A549 (cell line): ENCODE data around the gene NTRK3. TPM values are rescaled to one million over a fixed set of nuclear protein-coding genes. Genes with fewer than 3 reads are reported as not detected.

Experiments used
- ATAC-seq, 2 experiments: fragments of 200-7000 bp in 1 of 2; fragments of >200 bp in 1 of 2; cut with Nextera tagmentation in 1 of 2; cut with Tn5 transposase in 1 of 2; 3 replicates each; pipeline versions ENCODE4 v1.8.0 to v1.9.1; 2018 to 2020; ENCODE audit warnings: mild to moderate bottlenecking in 1 of 2, moderate library complexity in 1 of 2
- CTCF ChIA-PET: fragments of 300-600 bp; sonication (Branson Sonifier 250); formaldehyde crosslinking; extraction: SDS; loops from one replicate; lab custom pipeline; 2021; ENCODE audit warnings: antibody characterized with exemption, inconsistent platforms; lab: Yijun Ruan, JAX
- POLR2A ChIA-PET: fragments of 350-600 bp; formaldehyde crosslinking; extraction: SDS; loops from one replicate; lab custom pipeline; 2021; ENCODE audit warnings: antibody characterized with exemption, inconsistent platforms; lab: Yijun Ruan, JAX
- DNase-seq, 2 experiments: peaks; one replicate each; pipeline versions ENCODE4 v3.0.0 to v3.0.0-alpha.2; 2011 to 2016; ENCODE audit warnings: low read depth in 1 of 2, low spot score in 1 of 2
- FAIRE-seq: peaks from 2 replicates; lab custom pipeline; 2011; peaks lifted over from hg19 to GRCh38; lab: Jason Lieb, UNC
- H3K27ac ChIP-seq, 2 experiments: fragments of >200 bp; sonication (Bioruptor Twin); formaldehyde crosslinking; 3 replicates each; pipeline ENCODE4 v1.5.1; 2016 to 2017
- H3K4me1 ChIP-seq: fragments of >200 bp; sonication (Bioruptor Twin); formaldehyde crosslinking; 3 replicates; pipeline ENCODE4 v1.6.1; 2016
- H3K4me2 ChIP-seq: fragments of >200 bp; sonication (Bioruptor Twin); formaldehyde crosslinking; 3 replicates; pipeline ENCODE4 v1.6.1; 2016
- H3K4me3 ChIP-seq: fragments of >200 bp; sonication (Bioruptor Twin); formaldehyde crosslinking; 3 replicates; pipeline ENCODE4 v1.5.1; 2016
- H3K9me3 ChIP-seq: fragments of >200 bp; sonication (Bioruptor Twin); formaldehyde crosslinking; 3 replicates; pipeline ENCODE4 v1.6.1; 2016
- CBX8 ChIP-seq: fragments of 200-600 bp; sonication (generic); IDR thresholded peaks from 2 replicates; pipeline ENCODE4 v1.6.1; 2016
- CHD2 ChIP-seq: fragments of 150-350 bp; IDR thresholded peaks from 2 replicates; pipeline ENCODE4 v1.6.1; 2014; ENCODE audit warnings: low read length; ENCODE audit not compliant: partially characterized antibody
- EHMT2 ChIP-seq: fragments of 200-600 bp; sonication (generic); IDR thresholded peaks from 2 replicates; pipeline ENCODE4 v1.6.1; 2016; ENCODE audit warnings: antibody characterized with exemption, low read depth, mild to moderate bottlenecking, moderate library complexity
- EP300 ChIP-seq, 2 experiments: fragments of >200 bp; sonication (Bioruptor Twin); formaldehyde crosslinking; IDR thresholded peaks; 2 replicates in 1 of 2; 3 replicates in 1 of 2; pipeline ENCODE4 v1.6.1; 2016 to 2017
- ESRRA ChIP-seq: fragments of 150-350 bp; IDR thresholded peaks from 2 replicates; pipeline ENCODE4 v1.6.1; 2014; ENCODE audit warnings: mild to moderate bottlenecking, low read length, borderline replicate concordance
- FOSL2 ChIP-seq, 2 experiments: fragments of 450-650 bp in 1 of 2; fragments of >200 bp in 1 of 2; sonication (Bioruptor Twin) in 1 of 2; formaldehyde crosslinking; IDR thresholded peaks; 2 replicates each; pipeline versions ENCODE4 v1.5.0 to v1.6.1; 2016 to 2020; ENCODE audit warnings: mild to moderate bottlenecking in 1 of 2, moderate library complexity in 1 of 2
- FOXS1 ChIP-seq: fragments of 250-450 bp; sonication (Bioruptor Pico); IDR thresholded peaks from 2 replicates; pipeline ENCODE4 v1.5.0; 2020; ENCODE audit warnings: mild to moderate bottlenecking, moderate library complexity
- HDAC2 ChIP-seq: fragments of 200-600 bp; sonication (generic); IDR thresholded peaks from 2 replicates; pipeline ENCODE4 v1.6.1; 2016
- HES2 ChIP-seq: fragments of >200 bp; sonication (Bioruptor Twin); formaldehyde crosslinking; IDR thresholded peaks from 2 replicates; pipeline ENCODE4 v1.6.1; 2016
- HEYL ChIP-seq: fragments of 250-450 bp; sonication (Bioruptor Pico); IDR thresholded peaks from 2 replicates; pipeline ENCODE4 v1.8.0; 2021; ENCODE audit warnings: mild to moderate bottlenecking, moderate library complexity
- HOXB13 ChIP-seq: fragments of 250-450 bp; sonication (Bioruptor Pico); IDR thresholded peaks from 2 replicates; pipeline ENCODE4 v1.5.0; 2020; ENCODE audit warnings: low read depth, mild to moderate bottlenecking, moderate library complexity
- HOXB5 ChIP-seq: fragments of 250-450 bp; sonication (Bioruptor Pico); IDR thresholded peaks from 2 replicates; pipeline ENCODE4 v1.5.0; 2020; ENCODE audit warnings: mild to moderate bottlenecking, moderate library complexity
- KDM5A ChIP-seq: fragments of 200-600 bp; sonication (generic); IDR thresholded peaks from 2 replicates; pipeline ENCODE4 v1.6.1; 2016; ENCODE audit warnings: antibody characterized with exemption, mild to moderate bottlenecking
- MAX ChIP-seq: IDR thresholded peaks from 2 replicates; pipeline ENCODE4 v1.6.1; 2012
- MAZ ChIP-seq: fragments of 150-350 bp; IDR thresholded peaks from 2 replicates; pipeline ENCODE4 v1.6.1; 2014; ENCODE audit warnings: antibody characterized with exemption, low read depth, low read length, borderline replicate concordance
- MYC ChIP-seq: IDR thresholded peaks from 2 replicates; pipeline ENCODE4 v1.6.1; 2012; ENCODE audit warnings: mild to moderate bottlenecking, inconsistent platforms, low read length, improper control_type of control experiment, borderline replicate concordance
- NFE2L2 ChIP-seq: fragments of 150-350 bp; conservative IDR thresholded peaks from 2 replicates; pipeline ENCODE4 v1.6.1; 2014; ENCODE audit warnings: low read length
- NR3C1 ChIP-seq: fragments of >200 bp; sonication (Bioruptor Twin); formaldehyde crosslinking; IDR thresholded peaks from 3 replicates; pipeline ENCODE4 v1.6.1; 2017
- PBX3 ChIP-seq: IDR thresholded peaks from 2 replicates; pipeline ENCODE4 v1.6.1; 2012
- PHF8 ChIP-seq: fragments of 200-600 bp; sonication (generic); IDR thresholded peaks from 2 replicates; pipeline ENCODE4 v1.6.1; 2016; ENCODE audit warnings: low read depth, mild to moderate bottlenecking, antibody characterized with exemption, moderate library complexity, borderline replicate concordance
- POLR2A ChIP-seq: IDR thresholded peaks from 2 replicates; pipeline ENCODE4 v1.6.1; 2012; ENCODE audit warnings: mild to moderate bottlenecking, low read length
- RAD21 ChIP-seq, 2 experiments: fragments of >200 bp in 1 of 2; sonication (Bioruptor Twin) in 1 of 2; formaldehyde crosslinking in 1 of 2; IDR thresholded peaks in 1 of 2; conservative IDR thresholded peaks in 1 of 2; 2 replicates in 1 of 2; 3 replicates in 1 of 2; pipeline ENCODE4 v1.6.1; 2012 to 2018; ENCODE audit warnings: inconsistent platforms in 1 of 2
- RARB ChIP-seq: fragments of 250-450 bp; sonication (Bioruptor Pico); IDR thresholded peaks from 2 replicates; pipeline ENCODE4 v1.8.0; 2021; ENCODE audit warnings: mild to moderate bottlenecking, moderate library complexity
- SMC3 ChIP-seq: fragments of >200 bp; sonication (Bioruptor Twin); formaldehyde crosslinking; IDR thresholded peaks from 3 replicates; pipeline ENCODE4 v1.6.1; 2018; ENCODE audit warnings: inconsistent platforms
- TFCP2L1 ChIP-seq: fragments of 250-450 bp; sonication (Bioruptor Pico); IDR thresholded peaks from 2 replicates; pipeline ENCODE4 v1.5.0; 2021; ENCODE audit warnings: mild to moderate bottlenecking
- ZSCAN20 ChIP-seq: fragments of 250-450 bp; sonication (Bioruptor Pico); IDR thresholded peaks from 2 replicates; pipeline ENCODE4 v1.8.0; 2022; ENCODE audit warnings: mild to moderate bottlenecking, moderate library complexity
- WGBS: methylation state at CpG from one replicate; pipeline ENCODE4 v1.1.6; 2017; ENCODE audit errors: missing lambda C conversion rate; 5-methylcytosine and 5-hydroxymethylcytosine counted together
- polyA plus RNA-seq, 4 experiments: library from polyadenylated mRNA; depleted of rRNA in 3 of 4; stranded (reverse); fragments of >200 nt; fragmentation: RNase III in 1 of 4; extraction: RNeasy Plus Mini Kit Qiagen cat#74134 plus additional on column Dnase treatment in 1 of 4; gene quantifications; 2 replicates in 3 of 4; 3 replicates in 1 of 4; pipeline ENCODE4 v1.2.3, GENCODE V29; 2011 to 2017
- TF ChIP-seq, protein P1 (sequence below): fragments of 250-450 bp; sonication (Bioruptor Pico); IDR thresholded peaks from 2 replicates; pipeline ENCODE4 v1.5.0; 2021; ENCODE audit warnings: mild to moderate bottlenecking, moderate library complexity, borderline replicate concordance
- TF ChIP-seq, protein P2 (sequence below): fragments of 450-650 bp; IDR thresholded peaks from 2 replicates; pipeline ENCODE4 v1.6.1; 2014; ENCODE audit warnings: antibody characterized with exemption

NTRK3 gene
- polyA plus RNA-seq, 2 of the 4 experiments (the other 2 are of a cell fraction) = 55.0 to 55.2 TPM

DNA sequence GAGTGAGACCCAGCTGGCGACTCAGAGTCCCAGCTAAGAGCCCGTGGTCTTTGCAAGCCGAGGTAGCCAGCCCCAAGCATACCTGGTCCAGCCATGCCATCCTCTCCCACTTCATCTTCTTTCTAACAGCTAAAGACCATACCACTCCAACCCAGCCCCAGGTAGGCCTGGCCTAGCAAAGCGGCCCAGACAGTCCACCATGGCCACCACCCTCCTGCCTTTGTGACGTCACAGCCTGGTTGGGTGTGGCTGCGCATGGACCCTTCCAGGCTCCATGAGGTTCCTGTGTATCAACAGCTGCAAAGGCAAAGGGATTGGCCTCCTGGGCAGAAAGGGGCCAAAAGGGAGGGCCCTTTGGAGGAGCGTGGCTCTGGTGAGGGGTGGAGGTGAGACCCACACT is 4.1 kb downstream of the NTRK3 start:
- no peaks in the 10 kb centered on the region for H3K9me3 ChIP-seq
- TF ChIP-seq HOXB5 (no peak), NFE2L2 (no peak), TFCP2L1 (CRISPR knock-in tag) (no peak), POLR2A (no peak), PHF8 (no peak), FOXS1 (CRISPR knock-in tag) (no peak), NR3C1 (no peak), HEYL (CRISPR knock-in tag) (no peak), RARB (CRISPR knock-in tag) (no peak), MAX (no peak), EHMT2 (no peak), CHD2 (no peak), RAD21 (conservative IDR thresholded peaks at IDR 0.05 in 1 of 2, IDR thresholded peaks at IDR 0.05 in 1 of 2) (no peak), FOSL2 (IDR thresholded peaks at IDR 0.05) (no peak), FOSL2 (CRISPR knock-in tag; IDR thresholded peaks at IDR 0.05) (no peak)
- TF ChIP-seq, protein P1, sequence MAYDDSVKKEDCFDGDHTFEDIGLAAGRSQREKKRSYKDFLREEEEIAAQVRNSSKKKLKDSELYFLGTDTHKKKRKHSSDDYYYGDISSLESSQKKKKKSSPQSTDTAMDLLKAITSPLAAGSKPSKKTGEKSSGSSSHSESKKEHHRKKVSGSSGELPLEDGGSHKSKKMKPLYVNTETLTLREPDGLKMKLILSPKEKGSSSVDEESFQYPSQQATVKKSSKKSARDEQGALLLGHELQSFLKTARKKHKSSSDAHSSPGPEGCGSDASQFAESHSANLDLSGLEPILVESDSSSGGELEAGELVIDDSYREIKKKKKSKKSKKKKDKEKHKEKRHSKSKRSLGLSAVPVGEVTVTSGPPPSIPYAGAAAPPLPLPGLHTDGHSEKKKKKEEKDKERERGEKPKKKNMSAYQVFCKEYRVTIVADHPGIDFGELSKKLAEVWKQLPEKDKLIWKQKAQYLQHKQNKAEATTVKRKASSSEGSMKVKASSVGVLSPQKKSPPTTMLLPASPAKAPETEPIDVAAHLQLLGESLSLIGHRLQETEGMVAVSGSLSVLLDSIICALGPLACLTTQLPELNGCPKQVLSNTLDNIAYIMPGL = no peak
- TF ChIP-seq, protein P2, sequence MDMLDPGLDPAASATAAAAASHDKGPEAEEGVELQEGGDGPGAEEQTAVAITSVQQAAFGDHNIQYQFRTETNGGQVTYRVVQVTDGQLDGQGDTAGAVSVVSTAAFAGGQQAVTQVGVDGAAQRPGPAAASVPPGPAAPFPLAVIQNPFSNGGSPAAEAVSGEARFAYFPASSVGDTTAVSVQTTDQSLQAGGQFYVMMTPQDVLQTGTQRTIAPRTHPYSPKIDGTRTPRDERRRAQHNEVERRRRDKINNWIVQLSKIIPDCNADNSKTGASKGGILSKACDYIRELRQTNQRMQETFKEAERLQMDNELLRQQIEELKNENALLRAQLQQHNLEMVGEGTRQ = no peak
- ATAC-seq (no peak), DNase-seq (no peak), FAIRE-seq (no peak)
- peak overlapping the region; percentile 97; the same call in 1 of the 3 replicates for H3K4me2 ChIP-seq
- 58% methylated on average over 7 of the region's 7 CpGs for WGBS
- peaks cover 27% of the 10 kb centered on the region for H3K4me1 ChIP-seq
- H3K27ac ChIP-seq = no peak overlapping the region
- no peak overlapping the region for H3K4me3 ChIP-seq
- ChIA-PET POLR2A (no interaction called here), CTCF (interaction anchor here (1.2 to 15.0 kb wide), 4 partner anchors 9 to 199 kb away, joined by 3 to 201 read pairs (median 64); no protein-coding TSS in a partner anchor)

- H3K4me3 ChIP-seq = no peak overlapping the region
- ChIA-PET POLR2A (no interaction called here), CTCF (interaction anchor here (0.7 to 15.0 kb wide), 6 partner anchors 9 to 1335 kb away, joined by 3 to 201 read pairs (median 5); no protein-coding TSS in a partner anchor)
- H3K4me2 ChIP-seq = no peak overlapping the region
- no peak for ATAC-seq
- H3K4me1 ChIP-seq = peaks cover 38% of the 10 kb centered on the region
- TF ChIP-seq SMC3 (no peak), HDAC2 (no peak), MYC (no peak), HES2 (no peak), MAZ (no peak), EP300 (IDR thresholded peaks at IDR 0.05) (no peak), POLR2A (no peak)
- H3K9me3 ChIP-seq = no peaks in the 10 kb centered on the region
- 33% methylated on average over 1 of the region's 1 CpG for WGBS
- no peak for DNase-seq
- H3K27ac ChIP-seq = no peak overlapping the region
- FAIRE-seq = no peak
These were observed 5.7 kb downstream of the NTRK3 start for GRCh38 chr15:88250826-88251225.

DNA sequence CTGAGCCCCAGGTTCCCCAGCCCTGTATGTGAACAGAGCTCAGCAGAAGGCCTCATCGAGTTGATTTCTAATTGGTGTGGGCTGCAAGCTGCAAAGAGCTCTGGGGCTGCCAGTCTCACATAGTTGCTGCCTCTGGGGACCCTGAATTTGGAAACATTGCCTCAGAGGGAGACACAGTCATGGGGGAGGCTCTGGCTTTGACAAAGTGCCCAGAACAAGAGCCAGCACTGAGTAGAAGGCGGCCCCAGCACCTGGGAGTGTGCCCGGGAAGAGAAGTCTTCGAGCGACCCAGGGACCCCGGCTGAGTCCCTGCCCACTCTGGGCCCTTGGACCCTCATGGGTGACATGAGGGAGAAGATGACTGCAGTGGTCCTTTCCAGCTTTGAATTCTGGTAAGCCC is 7.3 kb downstream of the NTRK3 start:
- FAIRE-seq = no peak

More for the DNA sequence above, 7.3 kb downstream of the NTRK3 start:
- ATAC-seq (no peak), DNase-seq (no peak)
- CTCF ChIA-PET = interaction anchor here (1.0 to 15.0 kb wide), 4 partner anchors 22 to 1331 kb away, joined by 3 to 201 read pairs (median 62); no protein-coding TSS in a partner anchor
- TF ChIP-seq PBX3 = no peak
- no peak for TF ChIP-seq CBX8
- TF ChIP-seq KDM5A = no peak
- TF ChIP-seq, protein P2 = no peak
- TF ChIP-seq ZSCAN20 = no peak
- no peak for TF ChIP-seq HOXB13 (CRISPR knock-in tag)
- no peak for TF ChIP-seq ESRRA
- no peak overlapping the region for H3K4me3 ChIP-seq
- H3K4me2 ChIP-seq = no peak overlapping the region
- H3K27ac ChIP-seq = peak overlapping the region in 1 of 2 experiments; percentile 25; a peak in 1 of 6 replicates
- no peaks in the 10 kb centered on the region for H3K9me3 ChIP-seq
- peaks cover 32% of the 10 kb centered on the region for H3K4me1 ChIP-seq
- 50% methylated on average over 6 of the region's 6 CpGs for WGBS
- POLR2A ChIA-PET = no interaction called here
